IMR-90 (cell line): ENCODE data around the gene LIMCH1. TPM values are rescaled to one million over a fixed set of nuclear protein-coding genes. Genes with fewer than 3 reads are reported as not detected.

Experiments
- ATAC-seq: fragments of 200-7000 bp; cut with Tn5 transposase; 2 replicates; pipeline ENCODE4 v1.9.1; 2020; ENCODE audit warnings: low read depth, mild to moderate bottlenecking, moderate library complexity
- BruUV-seq: library from RNA; stranded (reverse); fragments of 400-500 nt; replicated peaks from 2 replicates; lab custom pipeline; 2021; lab: Mats Ljungman, UMichigan
- CTCF ChIA-PET: fragments of 300-600 bp; formaldehyde crosslinking; extraction: SDS; loops from one replicate; lab custom pipeline; 2021; ENCODE audit warnings: antibody characterized with exemption; lab: Yijun Ruan, JAX
- POLR2A ChIA-PET: fragments of 300-600 bp; sonication (Branson Sonifier 250); formaldehyde crosslinking; loops from one replicate; lab custom pipeline; 2022; ENCODE audit warnings: antibody characterized with exemption; ENCODE audit not compliant: unreplicated experiment; lab: Charles Lee
- DNase-seq: peaks from one replicate; pipeline ENCODE4 v3.0.0; 2013
- H2AFZ ChIP-seq: replicated peaks from 2 replicates; pipeline ENCODE3; 2013; ENCODE audit warnings: low read length, mild to moderate bottlenecking; ENCODE audit not compliant: poor library complexity
- H2AK5ac ChIP-seq: 2 replicates; pipeline ENCODE4 v1.6.1; 2013; ENCODE audit warnings: low read depth, low read length, inconsistent platforms
- H2AK9ac ChIP-seq: replicated peaks from 2 replicates; pipeline ENCODE3; 2013; ENCODE audit warnings: mild to moderate bottlenecking, low read depth, low read length, moderate library complexity; ENCODE audit not compliant: poor library complexity
- H2BK120ac ChIP-seq: 2 replicates; pipeline ENCODE4 v1.6.1; 2013; ENCODE audit warnings: low read depth, low read length, inconsistent platforms
- H2BK15ac ChIP-seq: 3 replicates; pipeline ENCODE4 v1.6.1; 2013; ENCODE audit warnings: low read depth, low read length, inconsistent platforms
- H2BK20ac ChIP-seq: 2 replicates; pipeline ENCODE4 v1.6.1; 2013; ENCODE audit warnings: low read depth, mild to moderate bottlenecking, inconsistent platforms, low read length, moderate library complexity
- H2BK5ac ChIP-seq: 2 replicates; pipeline ENCODE4 v1.6.1; 2013; ENCODE audit warnings: mild to moderate bottlenecking, low read depth, low read length, inconsistent platforms; ENCODE audit not compliant: poor library complexity, severe bottlenecking
- H3K14ac ChIP-seq: replicated peaks from 2 replicates; pipeline ENCODE4 v1.6.1; 2013; ENCODE audit warnings: low read depth, low read length, inconsistent platforms
- H3K18ac ChIP-seq: 2 replicates; pipeline ENCODE4 v1.6.1; 2013; ENCODE audit warnings: low read depth, low read length, control low read depth
- H3K23ac ChIP-seq: 2 replicates; pipeline ENCODE4 v1.6.1; 2013; ENCODE audit warnings: low read depth, low read length, inconsistent platforms
- H3K27ac ChIP-seq: 2 replicates; pipeline ENCODE4 v1.5.1; 2013; ENCODE audit warnings: mild to moderate bottlenecking, control low read depth, low read length; ENCODE audit not compliant: insufficient read depth
- H3K27me3 ChIP-seq: 2 replicates; pipeline ENCODE4 v1.6.1; 2013; ENCODE audit warnings: low read length; ENCODE audit not compliant: control insufficient read depth, insufficient read depth
- H3K36me3 ChIP-seq: 2 replicates; pipeline ENCODE4 v1.6.1; 2013; ENCODE audit warnings: low read length, mixed read lengths; ENCODE audit not compliant: control insufficient read depth, insufficient read depth
- H3K4ac ChIP-seq: 2 replicates; pipeline ENCODE4 v1.6.1; 2013; ENCODE audit warnings: low read depth, low read length, inconsistent platforms
- H3K4me1 ChIP-seq: 2 replicates; pipeline ENCODE4 v1.6.1; 2013; ENCODE audit warnings: low read length, mixed read lengths; ENCODE audit not compliant: control insufficient read depth, insufficient read depth
- H3K4me2 ChIP-seq: 2 replicates; pipeline ENCODE4 v1.6.1; 2013; ENCODE audit warnings: low read depth, mild to moderate bottlenecking, control low read depth, low read length, moderate library complexity
- H3K4me3 ChIP-seq: 2 replicates; pipeline ENCODE4 v1.5.1; 2013; ENCODE audit warnings: low read depth, mild to moderate bottlenecking, control low read depth, low read length, moderate library complexity; ENCODE audit not compliant: insufficient read depth
- H3K56ac ChIP-seq: 2 replicates; pipeline ENCODE4 v1.6.1; 2013; ENCODE audit warnings: low read length, inconsistent platforms; ENCODE audit not compliant: insufficient read depth; ENCODE audit errors: extremely low read depth
- H3K79me1 ChIP-seq, 2 experiments: 2 replicates each; pipeline ENCODE4 v1.6.1; 2013; ENCODE audit warnings: low read length in 2 of 2, inconsistent platforms in 1 of 2, low read depth in 1 of 2
- H3K9ac ChIP-seq: 2 replicates; pipeline ENCODE4 v1.6.1; 2013; ENCODE audit warnings: low read depth, low read length, control low read depth
- H3K9me1 ChIP-seq: 2 replicates; pipeline ENCODE4 v1.6.1; 2013; ENCODE audit warnings: low read length, inconsistent platforms; ENCODE audit not compliant: insufficient read depth
- H3K9me3 ChIP-seq: 2 replicates; pipeline ENCODE4 v1.6.1; 2013; ENCODE audit warnings: low read length; ENCODE audit not compliant: control insufficient read depth, insufficient read depth
- H4K20me1 ChIP-seq: 2 replicates; pipeline ENCODE4 v1.6.1; 2013; ENCODE audit warnings: low read length, inconsistent platforms; ENCODE audit not compliant: insufficient read depth
- H4K5ac ChIP-seq: 2 replicates; pipeline ENCODE4 v1.6.1; 2013; ENCODE audit warnings: mild to moderate bottlenecking, low read depth, low read length, control low read depth
- H4K8ac ChIP-seq, 2 experiments: 2 replicates each; pipeline ENCODE4 v1.6.1; 2013; ENCODE audit warnings: low read depth in 2 of 2, low read length in 2 of 2, control low read depth in 1 of 2, inconsistent platforms in 1 of 2
- H4K91ac ChIP-seq: 2 replicates; pipeline ENCODE4 v1.6.1; 2013; ENCODE audit warnings: low read depth, low read length, inconsistent platforms; ENCODE audit not compliant: insufficient read depth
- BHLHE40 ChIP-seq: fragments of 150-350 bp; IDR thresholded peaks from 2 replicates; pipeline ENCODE4 v1.6.1; 2016; ENCODE audit warnings: mild to moderate bottlenecking, low read depth, low read length
- CEBPB ChIP-seq: IDR thresholded peaks from 2 replicates; pipeline ENCODE4 v1.6.1; 2012; ENCODE audit warnings: low read depth, low read length, improper control_type of control experiment
- CHD1 ChIP-seq: IDR thresholded peaks from 2 replicates; pipeline ENCODE4 v1.6.1; 2012; ENCODE audit warnings: low read depth, low read length, improper control_type of control experiment
- CTCF ChIP-seq: conservative IDR thresholded peaks from 2 replicates; pipeline ENCODE4 v1.5.1; 2012; ENCODE audit warnings: mild to moderate bottlenecking, low read depth, low read length, improper control_type of control experiment
- ELK1 ChIP-seq: fragments of 150-350 bp; IDR thresholded peaks from 2 replicates; pipeline ENCODE4 v1.6.1; 2016; ENCODE audit warnings: low read depth, mild to moderate bottlenecking, low read length, moderate library complexity, borderline replicate concordance
- FOS ChIP-seq: fragments of 150-350 bp; IDR thresholded peaks from 2 replicates; pipeline ENCODE4 v1.6.1; 2016; ENCODE audit warnings: low read depth, low read length
- MAFK ChIP-seq: IDR thresholded peaks from 2 replicates; pipeline ENCODE4 v1.6.1; 2012; ENCODE audit warnings: low read depth, low read length, improper control_type of control experiment
- MAZ ChIP-seq: IDR thresholded peaks from 2 replicates; pipeline ENCODE4 v1.6.1; 2012; ENCODE audit warnings: low read depth, mild to moderate bottlenecking, low read length, improper control_type of control experiment, moderate library complexity, borderline replicate concordance
- MXI1 ChIP-seq: IDR thresholded peaks from 2 replicates; pipeline ENCODE4 v1.6.1; 2012; ENCODE audit warnings: low read depth, mild to moderate bottlenecking, low read length, moderate library complexity, borderline replicate concordance
- NFE2L2 ChIP-seq: fragments of 150-350 bp; IDR thresholded peaks from 2 replicates; pipeline ENCODE4 v1.6.1; 2016; ENCODE audit warnings: low read depth, mild to moderate bottlenecking, low read length
- POLR2A ChIP-seq: IDR thresholded peaks from 2 replicates; pipeline ENCODE4 v1.6.1; 2012; ENCODE audit warnings: mild to moderate bottlenecking, low read depth, low read length
- RAD21 ChIP-seq: IDR thresholded peaks from 2 replicates; pipeline ENCODE4 v1.6.1; 2012; ENCODE audit warnings: low read length, improper control_type of control experiment
- RCOR1 ChIP-seq: IDR thresholded peaks from 2 replicates; pipeline ENCODE4 v1.6.1; 2012; ENCODE audit warnings: mild to moderate bottlenecking, low read length, improper control_type of control experiment; ENCODE audit not compliant: insufficient replicate concordance
- RFX5 ChIP-seq: IDR thresholded peaks from 2 replicates; pipeline ENCODE4 v1.8.0; 2012; ENCODE audit warnings: low read depth, mild to moderate bottlenecking, low read length, moderate library complexity
- SMC3 ChIP-seq: fragments of 150-350 bp; IDR thresholded peaks from 2 replicates; pipeline ENCODE4 v1.6.1; 2016; ENCODE audit warnings: low read depth, mild to moderate bottlenecking, antibody characterized with exemption, low read length, moderate library complexity
- WGBS, 2 experiments: methylation state at CpG; one replicate each; pipeline versions ENCODE4 v1.1.5 to v1.1.7; 2013; ENCODE audit warnings: missing lambda C conversion rate in 2 of 2; ENCODE audit not compliant: insufficient read length in 1 of 2; ENCODE audit errors: extremely low coverage in 2 of 2; 5-methylcytosine and 5-hydroxymethylcytosine counted together
- dilution Hi-C: fragments of 300-500 bp; cut with HindIII; formaldehyde crosslinking; loops from one replicate; pipeline ENCODE4 v1.14.3; 2018; ENCODE audit warnings: low sequenced_read_pairs; ENCODE audit not compliant: unreplicated experiment
- in situ Hi-C: fragments of 300-500 bp; cut with MboI; formaldehyde crosslinking; loops from 3 replicates; pipeline ENCODE4 v1.14.3; 2019; ENCODE audit warnings: low sequenced_read_pairs, inconsistent platforms, mixed read lengths
- intact Hi-C: fragments of 100-400 bp; cut with micrococcal nuclease; formaldehyde crosslinking; loops from 2 replicates; pipeline ENCODE4 v1.10.0; 2022
- polyA plus RNA-seq, 3 experiments: library from polyadenylated mRNA; depleted of rRNA; stranded (reverse); fragments of >200 nt; gene quantifications; 2 replicates each; pipeline ENCODE4 v1.2.3, GENCODE V29; 2012; ENCODE audit warnings: low replicate concordance in 1 of 3
- total RNA-seq: library from RNA; depleted of rRNA; stranded (reverse); fragments of >200 nt; gene quantifications from 2 replicates; pipeline ENCODE4 v1.2.3, GENCODE V29; 2012
- TF ChIP-seq, protein P1 (sequence below): fragments of 150-350 bp; IDR thresholded peaks from 2 replicates; pipeline ENCODE4 v1.6.1; 2017; ENCODE audit warnings: mild to moderate bottlenecking, antibody characterized with exemption, low read length, low read depth

The LIMCH1 gene
- total and polyA plus RNA-seq, 2 of the 4 experiments (the other 2 are of a cell fraction): 0.89 to 2.9 TPM

DNA sequence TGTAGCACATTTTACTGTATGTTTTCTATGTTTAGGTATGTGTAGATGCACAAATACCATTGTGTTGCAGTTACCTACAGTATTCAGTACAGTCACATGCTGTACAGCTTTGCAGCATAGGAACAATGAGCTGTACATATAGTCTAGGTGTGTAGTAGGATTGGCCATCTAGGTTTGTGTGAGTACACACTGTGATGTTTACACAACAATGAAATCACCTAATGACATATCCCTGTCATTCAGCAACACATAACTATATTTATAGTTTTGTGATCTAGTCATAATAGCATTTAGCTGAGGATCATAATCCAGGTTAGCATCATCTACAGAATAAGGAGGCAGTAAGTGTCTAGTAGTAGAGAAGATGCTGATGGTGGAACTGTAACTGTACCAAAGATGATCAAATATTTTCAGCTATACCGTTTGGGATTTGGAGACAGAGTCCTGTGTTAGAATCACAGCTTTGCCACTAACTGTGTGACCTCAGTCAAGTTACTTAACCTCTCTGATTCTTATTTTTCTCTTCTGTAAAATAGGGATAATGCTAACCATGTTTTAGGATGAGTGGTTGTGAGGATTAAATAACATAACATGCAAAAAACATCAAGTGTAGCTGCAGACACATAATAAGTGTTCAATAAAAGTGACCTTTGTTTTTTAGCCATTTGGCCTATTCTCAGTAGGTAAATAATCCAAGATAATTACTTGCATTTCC, 73.3 kb downstream of the LIMCH1 start:
- H4K91ac ChIP-seq: no peak overlapping the region
- no peak overlapping the region for H3K14ac ChIP-seq
- H3K4ac ChIP-seq: no peak overlapping the region
- no peak overlapping the region for H2BK120ac ChIP-seq
- POLR2A ChIA-PET: no interaction called here
- DNase-seq (no peak), ATAC-seq (no peak)
- no peaks in the 10 kb centered on the region for H3K36me3 ChIP-seq
- H3K9me1 ChIP-seq: no peaks in the 10 kb centered on the region
- H4K20me1 ChIP-seq: no peaks in the 10 kb centered on the region
- H3K9ac ChIP-seq: no peak overlapping the region
- H3K27ac ChIP-seq: no peak overlapping the region
- dilution Hi-C loops: no loop called here
- no peak overlapping the region for H4K8ac ChIP-seq
- intact Hi-C loops: no loop called here
- H3K4me2 ChIP-seq: no peak overlapping the region
- no peak overlapping the region for H2BK15ac ChIP-seq
- no peak overlapping the region for H4K5ac ChIP-seq
- no CpG with 5 or more reads among the region's 1 CpG for WGBS, 2 experiments
- H2AK5ac ChIP-seq: no peak overlapping the region
- CTCF ChIA-PET: no interaction called here
- no peak overlapping the region for H3K23ac ChIP-seq
- peaks cover 2% of the 10 kb centered on the region for H3K27me3 ChIP-seq
- no peak overlapping the region for H2BK20ac ChIP-seq
- H2AFZ ChIP-seq: no peak overlapping the region
- no peak for TF ChIP-seq CEBPB
- no peak for TF ChIP-seq FOS
- TF ChIP-seq SMC3: no peak
- no peak for TF ChIP-seq ELK1
- TF ChIP-seq RAD21: no peak
- no peak for TF ChIP-seq CTCF
- no peak for TF ChIP-seq POLR2A
- TF ChIP-seq MAFK: no peak
- no peak for TF ChIP-seq CHD1
- no peak for TF ChIP-seq MAZ
- TF ChIP-seq BHLHE40: no peak
- no peak for TF ChIP-seq RFX5
- TF ChIP-seq RCOR1: no peak
- no peak for TF ChIP-seq NFE2L2
- TF ChIP-seq, protein P1, sequence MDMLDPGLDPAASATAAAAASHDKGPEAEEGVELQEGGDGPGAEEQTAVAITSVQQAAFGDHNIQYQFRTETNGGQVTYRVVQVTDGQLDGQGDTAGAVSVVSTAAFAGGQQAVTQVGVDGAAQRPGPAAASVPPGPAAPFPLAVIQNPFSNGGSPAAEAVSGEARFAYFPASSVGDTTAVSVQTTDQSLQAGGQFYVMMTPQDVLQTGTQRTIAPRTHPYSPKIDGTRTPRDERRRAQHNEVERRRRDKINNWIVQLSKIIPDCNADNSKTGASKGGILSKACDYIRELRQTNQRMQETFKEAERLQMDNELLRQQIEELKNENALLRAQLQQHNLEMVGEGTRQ: no peak
- TF ChIP-seq MXI1: no peak
- no peak overlapping the region for H3K18ac ChIP-seq
- in situ Hi-C loops: no loop called here
- H3K4me1 ChIP-seq: 0 out of 2 replicates have a peak, but pooled peaks cover 1% of the 10 kb centered on the region
- H3K4me3 ChIP-seq: no peak overlapping the region
- no peak overlapping the region for H2AK9ac ChIP-seq
- H3K56ac ChIP-seq: no peak overlapping the region
- no peak overlapping the region for H2BK5ac ChIP-seq
- no peaks in the 10 kb centered on the region for H3K9me3 ChIP-seq
- H3K79me1 ChIP-seq: no peaks in the 10 kb centered on the region
- no TSS peak for BruUV-seq
